Left ventricle myocardium inferior (tissue), 1 donor: ENCODE data around the gene FGFR2. TPM values are rescaled to one million over a fixed set of nuclear protein-coding genes. Genes with fewer than 3 reads are reported as not detected.

Experiments
- DNase-seq: peaks from one replicate; pipeline ENCODE4 v3.0.0-alpha.2; 2020
- H3K27ac ChIP-seq: fragments of 200-600 bp; replicated peaks from 2 replicates; pipeline ENCODE4 v1.8.0; 2021
- H3K27me3 ChIP-seq: fragments of 200-600 bp; 2 replicates; pipeline ENCODE4 v1.8.0; 2021; ENCODE audit warnings: low read depth
- H3K36me3 ChIP-seq: fragments of 200-600 bp; 2 replicates; pipeline ENCODE4 v1.8.0; 2021
- H3K4me1 ChIP-seq: fragments of 200-600 bp; 2 replicates; pipeline ENCODE4 v1.8.0; 2021
- H3K4me3 ChIP-seq: fragments of 200-600 bp; 2 replicates; pipeline ENCODE4 v1.8.0; 2021; ENCODE audit warnings: mild to moderate bottlenecking, moderate library complexity
- H3K9me3 ChIP-seq: fragments of 200-600 bp; replicated peaks from 2 replicates; pipeline ENCODE4 v1.8.0; 2021
- intact Hi-C: fragments of 100-400 bp; cut with micrococcal nuclease; formaldehyde crosslinking; loops from one replicate; pipeline ENCODE4 v1.11.0; 2022
- total RNA-seq: library from RNA; stranded (reverse); fragmentation: NEBNext Ultra II Directional; extraction: Animal tissue kit (Norgen Biotek cat#: 25700); gene quantifications from one replicate; pipeline ENCODE4 v1.2.1, GENCODE V29; 2021
- TF ChIP-seq, protein P1 (sequence below): fragments of 200-600 bp; IDR thresholded peaks from 2 replicates; pipeline ENCODE4 v1.8.0; 2021; ENCODE audit warnings: antibody characterized with exemption, mild to moderate bottlenecking, borderline replicate concordance
- donor health status: DM: no; HTN: yes; CAD: no; lungs with severe emphysema.

FGFR2 gene
- total RNA-seq, 1 donor from 2014 or later, result 0.36 TPM

DNA sequence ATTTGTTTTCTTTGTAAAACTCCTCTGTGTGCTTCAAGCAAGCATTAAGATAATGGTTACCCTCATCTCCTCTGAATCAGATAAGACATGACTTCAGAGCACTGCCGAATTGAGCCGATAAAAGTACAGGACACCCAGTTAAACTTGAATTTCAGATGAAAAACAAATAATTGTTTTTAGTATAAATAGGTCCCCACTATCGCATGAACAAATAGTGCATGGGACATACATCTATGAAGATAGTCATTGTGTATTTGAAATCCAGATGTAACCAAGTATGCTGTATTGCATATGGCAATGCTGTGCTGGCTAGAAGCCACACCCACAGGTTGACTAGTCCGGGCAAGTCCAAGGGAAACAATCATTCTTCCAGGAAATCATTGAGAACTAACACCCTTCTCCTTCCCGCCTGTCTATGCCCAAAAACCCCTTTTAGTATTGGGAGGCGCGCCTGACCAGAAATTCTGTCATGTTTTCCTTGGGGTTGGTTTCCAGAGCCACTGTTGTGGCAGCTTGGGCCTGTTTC, 12.6 kb upstream of the FGFR2 start:
- H3K36me3 ChIP-seq, result no peaks in the 10 kb centered on the region
- H3K4me1 ChIP-seq, result peaks cover 5% of the 10 kb centered on the region
- H3K27me3 ChIP-seq, result peaks cover 58% of the 10 kb centered on the region
- intact Hi-C loops, result no loop called here
- DNase-seq, result no peak
- TF ChIP-seq, protein P1, sequence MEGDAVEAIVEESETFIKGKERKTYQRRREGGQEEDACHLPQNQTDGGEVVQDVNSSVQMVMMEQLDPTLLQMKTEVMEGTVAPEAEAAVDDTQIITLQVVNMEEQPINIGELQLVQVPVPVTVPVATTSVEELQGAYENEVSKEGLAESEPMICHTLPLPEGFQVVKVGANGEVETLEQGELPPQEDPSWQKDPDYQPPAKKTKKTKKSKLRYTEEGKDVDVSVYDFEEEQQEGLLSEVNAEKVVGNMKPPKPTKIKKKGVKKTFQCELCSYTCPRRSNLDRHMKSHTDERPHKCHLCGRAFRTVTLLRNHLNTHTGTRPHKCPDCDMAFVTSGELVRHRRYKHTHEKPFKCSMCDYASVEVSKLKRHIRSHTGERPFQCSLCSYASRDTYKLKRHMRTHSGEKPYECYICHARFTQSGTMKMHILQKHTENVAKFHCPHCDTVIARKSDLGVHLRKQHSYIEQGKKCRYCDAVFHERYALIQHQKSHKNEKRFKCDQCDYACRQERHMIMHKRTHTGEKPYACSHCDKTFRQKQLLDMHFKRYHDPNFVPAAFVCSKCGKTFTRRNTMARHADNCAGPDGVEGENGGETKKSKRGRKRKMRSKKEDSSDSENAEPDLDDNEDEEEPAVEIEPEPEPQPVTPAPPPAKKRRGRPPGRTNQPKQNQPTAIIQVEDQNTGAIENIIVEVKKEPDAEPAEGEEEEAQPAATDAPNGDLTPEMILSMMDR, result no peak
- no peaks in the 10 kb centered on the region for H3K9me3 ChIP-seq
- no peak overlapping the region for H3K27ac ChIP-seq
- H3K4me3 ChIP-seq, result no peak overlapping the region

DNA sequence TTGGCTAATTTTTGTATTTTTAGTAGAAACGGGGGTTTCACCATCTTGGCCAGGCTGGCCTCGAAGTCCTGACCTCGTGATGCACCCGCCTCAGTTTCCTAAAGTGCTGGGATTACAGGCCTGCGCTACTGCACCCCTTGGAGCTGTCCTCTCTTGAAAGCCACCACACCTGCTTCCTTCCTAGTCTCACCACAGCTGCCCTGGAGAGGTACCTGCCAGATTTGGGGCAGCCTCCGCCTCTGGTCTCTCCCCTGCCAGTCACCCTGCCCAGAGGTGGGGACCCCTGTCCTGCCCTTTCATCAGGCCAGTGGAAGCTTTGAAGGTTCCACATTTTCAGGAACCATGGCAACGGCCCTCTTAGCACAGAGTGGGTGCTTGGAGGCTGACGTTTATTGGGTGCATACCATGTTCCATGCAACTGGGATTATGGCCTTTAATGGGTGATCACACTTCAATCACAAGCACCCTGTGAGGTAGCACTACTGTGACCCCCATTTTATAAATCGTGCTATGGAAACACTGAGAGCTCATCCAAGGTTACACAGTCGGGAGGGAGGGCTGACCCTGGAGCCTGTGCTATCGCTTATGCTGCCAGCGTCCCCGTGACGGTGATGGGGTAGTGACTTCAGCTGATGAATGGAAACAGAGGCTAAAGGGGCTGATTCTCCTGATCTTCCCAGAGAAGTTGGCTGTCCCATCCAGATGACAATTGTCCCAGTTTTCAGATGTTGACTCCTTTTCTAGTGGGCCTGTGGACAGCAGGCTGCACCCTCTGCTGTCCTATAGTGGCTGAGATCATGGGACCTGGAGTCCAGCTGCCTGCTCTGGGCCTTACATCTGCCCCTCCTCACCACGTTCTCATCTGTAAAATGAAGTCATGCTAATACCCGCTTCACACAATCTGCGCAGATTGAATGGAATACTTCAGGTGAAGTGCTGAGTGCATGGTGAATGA, 11.5 kb upstream of the FGFR2 start:
- Histone ChIP-seq H3K4me1 (peaks cover 5% of the 10 kb centered on the region), H3K27me3 (peaks cover 67% of the 10 kb centered on the region), H3K36me3 (no peaks in the 10 kb centered on the region), H3K27ac (no peak overlapping the region), H3K9me3 (no peaks in the 10 kb centered on the region), H3K4me3 (no peak overlapping the region)
- TF ChIP-seq, protein P1, result no peak
- intact Hi-C loops, result loop anchor here (10.0 kb wide), 1 partner anchor 655 kb away; no protein-coding TSS in a partner anchor
- no peak for DNase-seq

DNA sequence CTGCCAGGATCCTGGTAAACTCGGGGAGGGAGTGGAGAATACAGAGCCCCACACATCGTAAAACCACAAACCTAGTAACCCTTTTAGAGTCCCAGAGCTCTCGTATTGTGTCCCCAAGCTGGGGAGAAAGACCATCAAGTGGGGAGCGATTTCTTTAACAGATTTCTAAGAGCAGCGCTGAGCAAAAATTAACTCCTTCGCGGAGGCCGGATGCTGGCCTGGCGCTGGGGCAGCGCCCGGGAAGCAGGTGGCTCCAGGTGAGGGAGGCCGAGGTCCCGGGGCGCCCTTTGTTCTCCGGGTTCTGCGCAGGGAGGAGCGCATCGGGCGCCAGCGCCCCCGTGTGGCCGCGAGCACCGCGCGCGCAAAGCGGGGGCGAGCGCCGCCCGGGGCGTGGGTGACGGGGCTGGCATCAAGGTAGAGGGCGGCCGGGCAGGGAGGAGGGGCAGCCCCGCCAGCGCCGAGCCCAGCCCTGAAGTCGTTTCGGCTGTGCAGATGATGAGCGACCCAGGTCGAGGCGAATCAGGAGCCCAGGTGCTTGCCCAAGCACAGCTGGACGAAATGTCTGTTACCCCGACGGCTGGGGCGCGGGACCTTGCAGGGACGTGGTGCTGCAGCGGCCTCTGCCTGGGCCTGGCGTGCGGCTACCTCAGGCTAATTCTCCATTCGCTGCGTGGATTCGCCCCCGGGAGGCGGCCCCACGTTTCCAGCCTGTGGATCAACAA, 10.4 kb upstream of the FGFR2 start:
- Histone ChIP-seq H3K9me3 (no peaks in the 10 kb centered on the region), H3K4me3 (peak overlapping the region; percentile 56), H3K4me1 (peaks cover 5% of the 10 kb centered on the region), H3K27ac (no peak overlapping the region), H3K36me3 (no peaks in the 10 kb centered on the region), H3K27me3 (peaks cover 78% of the 10 kb centered on the region)
- peak; percentile 25 for DNase-seq
- intact Hi-C loops, result loop anchor here (10.0 kb wide), 1 partner anchor 654 kb away; no protein-coding TSS in a partner anchor
- TF ChIP-seq, protein P1, result peak; percentile 89

DNA sequence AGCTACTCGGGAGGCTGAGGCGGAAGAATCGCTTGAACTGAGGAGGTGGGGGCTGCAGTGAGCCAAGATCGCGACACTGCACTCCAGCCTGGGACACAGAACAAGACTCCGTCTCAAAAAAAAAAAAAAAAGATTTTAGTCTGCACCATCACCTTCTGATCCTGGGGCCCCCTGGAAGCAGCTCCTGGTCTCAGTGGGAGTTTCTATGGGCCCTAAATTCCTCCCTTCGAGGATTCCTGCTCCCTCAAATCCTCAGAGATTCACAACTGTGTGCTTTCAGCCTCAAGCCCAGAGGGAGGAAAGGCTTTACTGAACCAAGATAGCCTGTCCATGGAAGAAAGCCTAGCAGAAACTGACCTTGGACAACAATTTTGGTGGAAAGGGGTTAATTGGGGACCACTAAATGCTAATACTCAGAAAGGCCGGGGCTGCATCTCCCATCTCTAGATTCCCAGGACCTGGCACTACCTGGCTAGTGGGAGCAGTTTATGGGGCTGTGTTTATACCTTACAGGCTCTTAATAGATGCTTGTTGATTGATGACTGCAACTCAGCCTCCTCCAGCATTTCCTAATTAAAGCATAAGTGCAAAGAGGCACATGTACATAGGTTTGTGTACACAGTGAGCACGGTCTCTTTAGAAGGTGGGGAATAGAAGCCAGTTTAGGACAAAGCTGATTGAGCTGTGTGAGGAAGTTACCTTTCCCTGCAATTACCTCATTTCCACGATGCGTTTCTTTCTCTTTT, 9.2 kb upstream of the FGFR2 start:
- H3K4me3 ChIP-seq, result no peak overlapping the region
- intact Hi-C loops, result loop anchor here (10.0 kb wide), 1 partner anchor 653 kb away; no protein-coding TSS in a partner anchor
- H3K27ac ChIP-seq, result no peak overlapping the region
- DNase-seq, result no peak
- H3K9me3 ChIP-seq, result no peaks in the 10 kb centered on the region
- H3K27me3 ChIP-seq, result peaks cover 90% of the 10 kb centered on the region
- TF ChIP-seq, protein P1, result no peak
- H3K36me3 ChIP-seq, result no peaks in the 10 kb centered on the region
- peaks cover 5% of the 10 kb centered on the region for H3K4me1 ChIP-seq

DNA sequence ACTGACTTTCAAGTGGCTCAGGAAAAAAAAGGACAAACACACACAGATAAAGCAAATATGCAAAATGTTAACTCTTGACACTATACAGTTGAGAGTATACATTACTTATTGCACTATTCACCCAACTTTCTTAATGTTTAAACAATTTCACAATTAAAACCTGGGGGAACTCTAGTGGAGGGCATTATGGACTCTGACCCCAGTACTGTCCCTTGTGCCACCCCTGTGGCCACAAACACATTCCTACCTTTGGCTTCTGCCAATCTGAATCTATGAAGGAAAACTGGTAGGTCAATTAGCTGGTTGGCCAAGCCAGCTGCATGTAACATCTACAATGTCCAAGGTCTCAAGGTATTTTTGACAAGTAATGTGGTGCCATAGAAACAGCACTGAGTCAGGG, 7.5 kb upstream of the FGFR2 start:
- H3K4me1 ChIP-seq, result peaks cover 5% of the 10 kb centered on the region
- TF ChIP-seq, protein P1, result no peak
- no peaks in the 10 kb centered on the region for H3K9me3 ChIP-seq
- intact Hi-C loops, result loop anchor here (10.0 kb wide), 1 partner anchor 651 kb away; no protein-coding TSS in a partner anchor
- H3K4me3 ChIP-seq, result no peak overlapping the region
- DNase-seq, result no peak
- no peak overlapping the region for H3K27ac ChIP-seq
- no peaks in the 10 kb centered on the region for H3K36me3 ChIP-seq
- peaks cover 90% of the 10 kb centered on the region for H3K27me3 ChIP-seq
